Measurements from ENCODE around the gene ZNF774.
"Not testable (repeated sequence)": the region's sequence is repeated elsewhere in the genome, so short reads cannot be mapped to it uniquely, and the experiment has no call there.

Gene ZNF774

DNA sequence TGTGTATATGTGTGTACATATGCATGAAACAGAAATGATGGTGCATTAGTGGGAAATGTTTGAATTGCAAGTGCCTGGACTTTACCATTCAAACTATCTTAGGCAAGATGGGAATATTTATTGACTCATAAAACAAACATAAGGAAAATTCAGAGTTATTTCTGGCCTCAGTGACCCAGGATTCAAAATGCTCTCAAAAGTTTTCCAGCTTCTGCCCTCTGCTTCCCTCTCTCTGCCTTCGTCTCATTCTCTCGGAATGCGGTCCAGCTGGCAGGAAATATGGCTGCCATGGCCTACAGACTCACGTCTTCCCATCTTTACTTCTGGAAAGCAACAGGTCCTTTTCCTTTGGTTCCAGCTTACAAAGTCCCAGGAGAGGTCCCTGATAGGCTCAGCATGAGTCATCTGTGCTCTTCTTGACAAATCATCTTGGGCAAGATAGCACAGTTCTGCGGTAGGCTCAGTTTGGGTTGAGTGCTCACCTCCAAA lies 8.7 kb upstream of the ZNF774 start:
- TF ChIP-seq, protein P1, sequence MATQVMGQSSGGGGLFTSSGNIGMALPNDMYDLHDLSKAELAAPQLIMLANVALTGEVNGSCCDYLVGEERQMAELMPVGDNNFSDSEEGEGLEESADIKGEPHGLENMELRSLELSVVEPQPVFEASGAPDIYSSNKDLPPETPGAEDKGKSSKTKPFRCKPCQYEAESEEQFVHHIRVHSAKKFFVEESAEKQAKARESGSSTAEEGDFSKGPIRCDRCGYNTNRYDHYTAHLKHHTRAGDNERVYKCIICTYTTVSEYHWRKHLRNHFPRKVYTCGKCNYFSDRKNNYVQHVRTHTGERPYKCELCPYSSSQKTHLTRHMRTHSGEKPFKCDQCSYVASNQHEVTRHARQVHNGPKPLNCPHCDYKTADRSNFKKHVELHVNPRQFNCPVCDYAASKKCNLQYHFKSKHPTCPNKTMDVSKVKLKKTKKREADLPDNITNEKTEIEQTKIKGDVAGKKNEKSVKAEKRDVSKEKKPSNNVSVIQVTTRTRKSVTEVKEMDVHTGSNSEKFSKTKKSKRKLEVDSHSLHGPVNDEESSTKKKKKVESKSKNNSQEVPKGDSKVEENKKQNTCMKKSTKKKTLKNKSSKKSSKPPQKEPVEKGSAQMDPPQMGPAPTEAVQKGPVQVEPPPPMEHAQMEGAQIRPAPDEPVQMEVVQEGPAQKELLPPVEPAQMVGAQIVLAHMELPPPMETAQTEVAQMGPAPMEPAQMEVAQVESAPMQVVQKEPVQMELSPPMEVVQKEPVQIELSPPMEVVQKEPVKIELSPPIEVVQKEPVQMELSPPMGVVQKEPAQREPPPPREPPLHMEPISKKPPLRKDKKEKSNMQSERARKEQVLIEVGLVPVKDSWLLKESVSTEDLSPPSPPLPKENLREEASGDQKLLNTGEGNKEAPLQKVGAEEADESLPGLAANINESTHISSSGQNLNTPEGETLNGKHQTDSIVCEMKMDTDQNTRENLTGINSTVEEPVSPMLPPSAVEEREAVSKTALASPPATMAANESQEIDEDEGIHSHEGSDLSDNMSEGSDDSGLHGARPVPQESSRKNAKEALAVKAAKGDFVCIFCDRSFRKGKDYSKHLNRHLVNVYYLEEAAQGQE (IDR thresholded peaks at IDR 0.05; ENCODE audit: insufficient replicate concordance, low read depth) = no peak
- TF ChIP-seq SPI1 (IDR thresholded peaks at IDR 0.05; ENCODE audit: borderline replicate concordance, low read depth) (no peak), POLR2AphosphoS5 (IDR thresholded peaks at IDR 0.05; ENCODE audit: low read depth) (no peak), GABPA (IDR thresholded peaks at IDR 0.05; ENCODE audit: low read depth) (no peak)
- TF ChIP-seq, protein P2, sequence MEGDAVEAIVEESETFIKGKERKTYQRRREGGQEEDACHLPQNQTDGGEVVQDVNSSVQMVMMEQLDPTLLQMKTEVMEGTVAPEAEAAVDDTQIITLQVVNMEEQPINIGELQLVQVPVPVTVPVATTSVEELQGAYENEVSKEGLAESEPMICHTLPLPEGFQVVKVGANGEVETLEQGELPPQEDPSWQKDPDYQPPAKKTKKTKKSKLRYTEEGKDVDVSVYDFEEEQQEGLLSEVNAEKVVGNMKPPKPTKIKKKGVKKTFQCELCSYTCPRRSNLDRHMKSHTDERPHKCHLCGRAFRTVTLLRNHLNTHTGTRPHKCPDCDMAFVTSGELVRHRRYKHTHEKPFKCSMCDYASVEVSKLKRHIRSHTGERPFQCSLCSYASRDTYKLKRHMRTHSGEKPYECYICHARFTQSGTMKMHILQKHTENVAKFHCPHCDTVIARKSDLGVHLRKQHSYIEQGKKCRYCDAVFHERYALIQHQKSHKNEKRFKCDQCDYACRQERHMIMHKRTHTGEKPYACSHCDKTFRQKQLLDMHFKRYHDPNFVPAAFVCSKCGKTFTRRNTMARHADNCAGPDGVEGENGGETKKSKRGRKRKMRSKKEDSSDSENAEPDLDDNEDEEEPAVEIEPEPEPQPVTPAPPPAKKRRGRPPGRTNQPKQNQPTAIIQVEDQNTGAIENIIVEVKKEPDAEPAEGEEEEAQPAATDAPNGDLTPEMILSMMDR (IDR thresholded peaks at IDR 0.05; ENCODE audit: insufficient read depth, low read length) = no peak
- no peaks in the 10 kb centered on the region for H3K27me3 ChIP-seq (ENCODE audit: insufficient read depth, poor library complexity, severe bottlenecking)
- H3K4me3 ChIP-seq (replicated peaks; ENCODE audit: insufficient read depth, low read length) = no peak overlapping the region
- peak overlapping the region; percentile 16 for H3K27ac ChIP-seq (replicated peaks)
- DNase-seq (ENCODE audit: low read depth in 1 of 2, low spot score in 1 of 2) = no peak

DNA sequence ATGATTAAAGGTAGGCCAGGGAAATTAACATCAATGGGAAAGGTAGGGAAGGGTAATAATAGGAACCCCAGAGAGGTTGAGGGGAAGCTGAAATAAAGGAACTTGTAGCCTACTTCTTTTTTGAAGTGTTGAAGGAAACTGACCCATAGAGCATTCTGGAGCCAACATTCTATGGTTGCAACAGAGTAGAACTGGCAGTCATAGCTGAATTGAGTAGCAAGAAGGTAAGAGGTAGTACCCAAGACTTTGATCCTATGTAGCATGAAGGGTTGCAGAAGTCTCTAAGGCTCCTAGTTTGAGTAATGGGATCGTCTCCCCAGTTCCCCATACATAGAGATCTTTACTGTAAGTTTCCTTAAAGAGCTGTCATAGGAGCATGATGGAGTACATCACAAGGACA lies 7.4 kb upstream of the ZNF774 start:
- H3K27me3 ChIP-seq (ENCODE audit: insufficient read depth, poor library complexity, severe bottlenecking) = no peaks in the 10 kb centered on the region
- peak overlapping the region; percentile 24 for H3K27ac ChIP-seq (replicated peaks)
- peak in 1 of 2 experiments; percentile 73 for DNase-seq (ENCODE audit: low read depth in 1 of 2, low spot score in 1 of 2)
- TF ChIP-seq, protein P1 (IDR thresholded peaks at IDR 0.05; ENCODE audit: insufficient replicate concordance, low read depth) = no peak
- TF ChIP-seq SPI1 (IDR thresholded peaks at IDR 0.05; ENCODE audit: borderline replicate concordance, low read depth) (peak; percentile 20; the same call in 1 of the 2 replicates), GABPA (IDR thresholded peaks at IDR 0.05; ENCODE audit: low read depth) (no peak), POLR2AphosphoS5 (IDR thresholded peaks at IDR 0.05; ENCODE audit: low read depth) (no peak)
- H3K4me3 ChIP-seq (replicated peaks; ENCODE audit: insufficient read depth, low read length) = no peak overlapping the region

DNA sequence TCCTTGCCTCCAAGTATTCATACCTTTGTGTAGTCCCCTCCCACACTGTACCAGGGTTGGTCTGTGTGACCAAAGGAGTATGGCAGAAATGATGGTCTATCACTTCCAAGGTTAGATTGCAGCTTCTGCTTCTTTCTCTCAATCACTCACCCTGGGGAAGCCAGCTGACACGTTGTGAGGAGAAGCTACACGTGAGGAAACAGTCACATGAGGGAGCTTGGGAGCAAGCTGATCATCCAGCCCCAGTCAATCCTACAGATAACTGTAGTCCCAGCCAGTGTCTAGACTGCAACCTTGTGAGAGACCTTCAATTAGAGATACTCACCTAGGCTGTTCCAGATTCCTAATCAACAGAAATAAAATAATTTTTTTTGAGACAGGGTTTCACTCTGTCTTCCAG lies 6.2 kb upstream of the ZNF774 start:
- Histone ChIP-seq H3K4me3 (replicated peaks; ENCODE audit: insufficient read depth, low read length) (no peak overlapping the region), H3K27ac (replicated peaks) (no peak overlapping the region), H3K27me3 (ENCODE audit: insufficient read depth, poor library complexity, severe bottlenecking) (no peaks in the 10 kb centered on the region)
- TF ChIP-seq GABPA (IDR thresholded peaks at IDR 0.05; ENCODE audit: low read depth) = no peak
- TF ChIP-seq, protein P1 (IDR thresholded peaks at IDR 0.05; ENCODE audit: insufficient replicate concordance, low read depth) = no peak
- TF ChIP-seq, protein P2 (IDR thresholded peaks at IDR 0.05; ENCODE audit: insufficient read depth, low read length) = no peak
- TF ChIP-seq SPI1 (IDR thresholded peaks at IDR 0.05; ENCODE audit: borderline replicate concordance, low read depth) = no peak
- TF ChIP-seq POLR2AphosphoS5 (IDR thresholded peaks at IDR 0.05; ENCODE audit: low read depth) = no peak
- DNase-seq (ENCODE audit: low read depth in 1 of 2, low spot score in 1 of 2) = peak in 1 of 2 experiments; percentile 71

DNA sequence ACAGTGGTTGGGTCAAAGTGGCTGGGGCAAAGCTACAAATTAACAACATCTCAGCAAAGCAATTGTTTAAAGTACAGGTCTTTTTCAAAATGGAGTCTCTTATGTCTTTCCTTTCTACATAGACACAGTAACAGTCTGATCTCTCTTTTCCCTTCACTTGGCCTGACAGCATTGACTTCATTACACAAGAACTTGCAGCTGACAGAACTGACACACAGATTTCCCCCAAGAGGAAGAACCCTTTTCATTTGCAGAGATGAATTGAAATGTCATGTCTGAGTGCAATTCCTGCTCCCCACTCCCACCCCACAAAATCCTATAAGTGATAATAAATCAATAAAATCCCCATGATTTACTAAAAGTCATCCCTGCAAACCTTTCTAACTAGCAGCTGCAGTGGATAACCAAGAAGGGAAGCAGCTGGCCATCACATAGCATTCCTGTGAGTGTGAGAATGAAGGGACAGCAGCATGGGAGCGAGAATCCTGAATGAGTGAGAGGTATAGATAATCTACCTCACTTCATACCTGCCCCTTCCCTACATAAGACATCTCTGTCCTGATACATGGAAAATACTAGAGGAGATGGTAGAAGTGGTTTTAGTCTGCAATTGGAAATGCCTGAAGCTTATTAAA lies 4.5 kb upstream of the ZNF774 start:
- H3K27me3 ChIP-seq (ENCODE audit: insufficient read depth, poor library complexity, severe bottlenecking); H3K4me3 ChIP-seq (replicated peaks; ENCODE audit: insufficient read depth, low read length); H3K27ac ChIP-seq (replicated peaks): not testable (repeated sequence)
- DNase-seq (ENCODE audit: low read depth in 1 of 2, low spot score in 1 of 2) = peak in 1 of 2 experiments; percentile 36

Data from HL-60 (cell line).